Chondrocyte (in vitro differentiated cells): ENCODE results near the gene PPARG. TPM values are rescaled to one million over a fixed set of nuclear protein-coding genes. Genes with fewer than 3 reads are reported as not detected.

ENCODE experiments used
- DNase-seq: peaks from one replicate; pipeline ENCODE4 v3.0.0; 2021; ENCODE audit warnings: mixed read lengths, low spot score
- H3K27ac Mint-ChIP-seq: one replicate; pipeline ENCODE4 v1.8.0; 2021; ENCODE audit warnings: mild to moderate bottlenecking, moderate library complexity, mixed read lengths; ENCODE audit not compliant: unreplicated experiment
- H3K27me3 Mint-ChIP-seq: 2 replicates; pipeline ENCODE4 v1.8.0; 2021; ENCODE audit warnings: low read depth, mixed read lengths
- H3K36me3 Mint-ChIP-seq: 2 replicates; pipeline ENCODE4 v1.8.0; 2021; ENCODE audit warnings: low read depth, mixed read lengths
- H3K4me1 Mint-ChIP-seq: 2 replicates; pipeline ENCODE4 v1.8.0; 2021; ENCODE audit warnings: low read depth, mild to moderate bottlenecking, mixed read lengths
- H3K4me3 Mint-ChIP-seq: one replicate; pipeline ENCODE4 v1.8.0; 2021; ENCODE audit warnings: mild to moderate bottlenecking, moderate library complexity, mixed read lengths; ENCODE audit not compliant: unreplicated experiment
- H3K9me3 Mint-ChIP-seq: 2 replicates; pipeline ENCODE4 v1.8.0; 2021; ENCODE audit warnings: low read depth, mixed read lengths
- CTCF ChIP-seq: fragments of 200-600 bp; sonication (generic); IDR thresholded peaks from 2 replicates; pipeline ENCODE4 v1.5.0; 2021; ENCODE audit warnings: antibody characterized with exemption, mild to moderate bottlenecking, moderate library complexity
- total RNA-seq: library from RNA; stranded (reverse); gene quantifications from 3 replicates; pipeline ENCODE4 v1.2.1, GENCODE V29; 2021

The PPARG gene
- total RNA-seq, 1 donor from 2014 or later = 9.2 TPM

- no peaks in the 10 kb centered on the region for H3K9me3 Mint-ChIP-seq
- TF ChIP-seq CTCF = no peak
- no peaks in the 10 kb centered on the region for H3K27me3 Mint-ChIP-seq
- no peaks in the 10 kb centered on the region for H3K36me3 Mint-ChIP-seq
- no peaks in the 10 kb centered on the region for H3K4me1 Mint-ChIP-seq
- H3K4me3 Mint-ChIP-seq = no peak overlapping the region
- no peak for DNase-seq
- no peak overlapping the region for H3K27ac Mint-ChIP-seq
Observed at GRCh38 chr3:12336099-12336498, 47.2 kb downstream of the PPARG start.

GRCh38 chr3:12338595-12339546 is 50.0 kb downstream of the PPARG start:
- H3K9me3 Mint-ChIP-seq = no peaks in the 10 kb centered on the region
- DNase-seq = no peak
- no peak overlapping the region for H3K27ac Mint-ChIP-seq
- peaks cover 5% of the 10 kb centered on the region for H3K4me1 Mint-ChIP-seq
- peaks cover 2% of the 10 kb centered on the region for H3K36me3 Mint-ChIP-seq
- no peak overlapping the region for H3K4me3 Mint-ChIP-seq
- no peak for TF ChIP-seq CTCF
- peaks cover 3% of the 10 kb centered on the region for H3K27me3 Mint-ChIP-seq

GRCh38 chr3:12339701-12340480 is 51.0 kb downstream of the PPARG start:
- Mint-ChIP-seq H3K36me3 (peaks cover 2% of the 10 kb centered on the region), H3K27me3 (peaks cover 3% of the 10 kb centered on the region), H3K4me1 (peaks cover 5% of the 10 kb centered on the region), H3K4me3 (no peak overlapping the region), H3K27ac (no peak overlapping the region), H3K9me3 (no peaks in the 10 kb centered on the region)
- TF ChIP-seq CTCF = no peak
- no peak for DNase-seq

- Mint-ChIP-seq H3K9me3 (no peaks in the 10 kb centered on the region), H3K27ac (no peak overlapping the region), H3K4me3 (no peak overlapping the region), H3K36me3 (peaks cover 2% of the 10 kb centered on the region), H3K27me3 (peaks cover 3% of the 10 kb centered on the region), H3K4me1 (peaks cover 5% of the 10 kb centered on the region)
- TF ChIP-seq CTCF = no peak
- DNase-seq = no peak
Observed at GRCh38 chr3:12340506-12340905, 51.6 kb downstream of the PPARG start.

GRCh38 chr3:12342151-12342550 is 53.3 kb downstream of the PPARG start:
- no peak overlapping the region for H3K27ac Mint-ChIP-seq
- TF ChIP-seq CTCF = no peak

More at GRCh38 chr3:12342151-12342550, 53.3 kb downstream of the PPARG start:
- Mint-ChIP-seq H3K4me1 (peaks cover 5% of the 10 kb centered on the region), H3K36me3 (peaks cover 2% of the 10 kb centered on the region), H3K27me3 (peaks cover 3% of the 10 kb centered on the region), H3K4me3 (no peak overlapping the region), H3K9me3 (no peaks in the 10 kb centered on the region)
- no peak for DNase-seq
